HEK293 (cell line): ENCODE data around the gene CCDC57.

ENCODE experiments used
- ZIC2 ChIP-seq: fragments of 450-650 bp; formaldehyde crosslinking; IDR thresholded peaks from 2 replicates; pipeline ENCODE4 v1.5.1; 2016; ENCODE audit warnings: missing biosample characterization, missing genetic modification characterization
- ZNF311 ChIP-seq: fragments of 450-650 bp; formaldehyde crosslinking; IDR thresholded peaks from 2 replicates; pipeline ENCODE4 v1.5.1; 2017; ENCODE audit warnings: missing biosample characterization, missing genetic modification characterization, borderline replicate concordance
- ZNF473 ChIP-seq: fragments of 450-650 bp; formaldehyde crosslinking; IDR thresholded peaks from 2 replicates; pipeline ENCODE4 v1.5.1; 2017; ENCODE audit warnings: missing biosample characterization, missing genetic modification characterization
- ZNF623 ChIP-seq: fragments of 450-650 bp; formaldehyde crosslinking; IDR thresholded peaks from 2 replicates; pipeline ENCODE4 v1.5.1; 2016; ENCODE audit warnings: missing biosample characterization, missing genetic modification characterization
- ZSCAN16 ChIP-seq: fragments of 450-650 bp; formaldehyde crosslinking; IDR thresholded peaks from 2 replicates; pipeline ENCODE4 v1.5.1; 2016; ENCODE audit warnings: missing biosample characterization, missing genetic modification characterization
- TF ChIP-seq, protein P1 (sequence below): fragments of 450-650 bp; formaldehyde crosslinking; IDR thresholded peaks from 2 replicates; pipeline ENCODE4 v1.5.1; 2016; ENCODE audit warnings: missing biosample characterization, missing genetic modification characterization

- TF ChIP-seq, protein P1, sequence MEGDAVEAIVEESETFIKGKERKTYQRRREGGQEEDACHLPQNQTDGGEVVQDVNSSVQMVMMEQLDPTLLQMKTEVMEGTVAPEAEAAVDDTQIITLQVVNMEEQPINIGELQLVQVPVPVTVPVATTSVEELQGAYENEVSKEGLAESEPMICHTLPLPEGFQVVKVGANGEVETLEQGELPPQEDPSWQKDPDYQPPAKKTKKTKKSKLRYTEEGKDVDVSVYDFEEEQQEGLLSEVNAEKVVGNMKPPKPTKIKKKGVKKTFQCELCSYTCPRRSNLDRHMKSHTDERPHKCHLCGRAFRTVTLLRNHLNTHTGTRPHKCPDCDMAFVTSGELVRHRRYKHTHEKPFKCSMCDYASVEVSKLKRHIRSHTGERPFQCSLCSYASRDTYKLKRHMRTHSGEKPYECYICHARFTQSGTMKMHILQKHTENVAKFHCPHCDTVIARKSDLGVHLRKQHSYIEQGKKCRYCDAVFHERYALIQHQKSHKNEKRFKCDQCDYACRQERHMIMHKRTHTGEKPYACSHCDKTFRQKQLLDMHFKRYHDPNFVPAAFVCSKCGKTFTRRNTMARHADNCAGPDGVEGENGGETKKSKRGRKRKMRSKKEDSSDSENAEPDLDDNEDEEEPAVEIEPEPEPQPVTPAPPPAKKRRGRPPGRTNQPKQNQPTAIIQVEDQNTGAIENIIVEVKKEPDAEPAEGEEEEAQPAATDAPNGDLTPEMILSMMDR (tag by site-specific recombination): no peak
- no peak for TF ChIP-seq ZNF623 (tag by site-specific recombination)
- TF ChIP-seq ZSCAN16 (tag by site-specific recombination): no peak
- no peak for TF ChIP-seq ZIC2 (tag by site-specific recombination)
- TF ChIP-seq ZNF473 (tag by site-specific recombination): no peak
- no peak for TF ChIP-seq ZNF311
Measured at GRCh38 chr17:82256242-82256885, 43.7 kb upstream of the CCDC57 start.
